GM18909 (cell line): ENCODE results near the gene MYH14.

Experiments used
- ATAC-seq: cut with Tn5 transposase; IDR thresholded peaks from one replicate; pipeline ENCODE4 v1.9.1; 2021; ENCODE audit warnings: mild to moderate bottlenecking; ENCODE audit not compliant: unreplicated experiment, poor library complexity

Gene MYH14

DNA sequence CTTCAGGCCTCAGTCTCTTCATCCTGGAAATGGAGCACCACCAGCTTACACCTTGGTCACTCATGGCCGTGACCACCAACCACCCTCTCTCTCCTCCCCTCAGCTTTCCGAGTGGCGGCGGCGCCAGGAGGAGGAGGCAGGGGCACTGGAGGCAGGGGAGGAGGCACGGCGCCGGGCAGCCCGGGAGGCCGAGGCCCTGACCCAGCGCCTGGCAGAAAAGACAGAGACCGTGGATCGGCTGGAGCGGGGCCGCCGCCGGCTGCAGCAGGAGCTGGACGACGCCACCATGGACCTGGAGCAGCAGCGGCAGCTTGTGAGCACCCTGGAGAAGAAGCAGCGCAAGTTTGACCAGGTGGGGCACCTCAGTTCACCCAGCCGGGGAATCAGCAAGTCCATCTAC, 78.1 kb downstream of the MYH14 start:
- no peak for ATAC-seq

DNA sequence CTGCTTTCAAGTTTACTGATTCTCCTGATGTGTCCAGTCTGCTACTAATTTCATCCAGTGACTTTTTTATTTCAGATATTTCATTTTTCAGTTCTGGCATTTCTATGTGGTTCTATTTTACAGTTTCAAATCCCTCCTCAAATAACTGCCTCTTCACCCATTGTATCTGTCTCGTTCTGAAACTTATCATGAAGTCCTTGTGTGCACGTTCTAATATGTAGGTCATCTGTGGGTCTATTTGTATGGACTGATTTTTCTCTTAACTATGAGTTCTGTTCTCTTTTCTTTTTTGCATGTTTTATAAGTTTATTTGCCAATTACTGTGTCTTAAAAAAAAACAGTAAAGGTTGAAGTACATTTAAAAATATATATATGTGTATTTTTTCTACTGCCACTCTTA, 82.4 kb downstream of the MYH14 start:
- ATAC-seq: no peak

GRCh38 chr19:50286443-50286842, 83.0 kb downstream of the MYH14 start:
- no peak for ATAC-seq

- ATAC-seq: no peak
These were observed 83.9 kb downstream of the MYH14 start for GRCh38 chr19:50287331-50287730.

DNA sequence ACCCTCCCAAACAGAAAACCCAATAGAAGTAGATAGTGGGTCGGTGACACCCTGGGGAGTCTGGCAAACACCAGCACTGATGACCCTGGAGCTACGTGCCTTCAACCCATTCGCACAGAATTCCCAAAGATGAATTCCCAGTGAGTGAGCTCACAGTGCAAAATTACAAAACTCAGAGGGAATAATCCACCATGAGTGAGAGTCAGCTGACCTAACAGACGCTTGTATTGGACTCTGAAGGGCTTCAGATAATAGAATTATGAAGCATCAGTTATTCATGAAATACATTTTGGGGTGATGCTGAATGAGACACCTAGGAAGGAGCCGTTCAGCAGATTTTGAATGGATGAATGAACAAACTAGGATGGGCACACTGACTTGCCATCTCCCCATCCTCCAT, 85.5 kb downstream of the MYH14 start:
- ATAC-seq: no peak

GRCh38 chr19:50290011-50290410, 86.6 kb downstream of the MYH14 start:
- no peak for ATAC-seq

DNA sequence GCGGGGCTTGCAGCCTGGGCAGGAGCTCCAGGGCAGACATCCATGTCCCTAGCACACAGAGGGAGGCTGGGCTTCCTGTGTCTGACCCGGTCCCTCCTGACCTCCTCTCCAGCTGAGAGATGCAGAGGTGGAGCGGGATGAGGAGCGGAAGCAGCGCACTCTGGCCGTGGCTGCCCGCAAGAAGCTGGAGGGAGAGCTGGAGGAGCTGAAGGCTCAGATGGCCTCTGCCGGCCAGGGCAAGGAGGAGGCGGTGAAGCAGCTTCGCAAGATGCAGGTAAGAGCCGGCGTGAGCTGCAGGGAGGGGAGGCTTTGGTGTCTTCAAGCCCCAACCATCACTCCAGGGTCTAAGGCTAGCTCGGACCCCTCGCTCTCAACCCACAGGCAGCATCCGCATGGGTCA, 87.4 kb downstream of the MYH14 start:
- ATAC-seq: no peak

- no peak for ATAC-seq
These were observed 88.9 kb downstream of the MYH14 start for GRCh38 chr19:50292216-50292827.

DNA sequence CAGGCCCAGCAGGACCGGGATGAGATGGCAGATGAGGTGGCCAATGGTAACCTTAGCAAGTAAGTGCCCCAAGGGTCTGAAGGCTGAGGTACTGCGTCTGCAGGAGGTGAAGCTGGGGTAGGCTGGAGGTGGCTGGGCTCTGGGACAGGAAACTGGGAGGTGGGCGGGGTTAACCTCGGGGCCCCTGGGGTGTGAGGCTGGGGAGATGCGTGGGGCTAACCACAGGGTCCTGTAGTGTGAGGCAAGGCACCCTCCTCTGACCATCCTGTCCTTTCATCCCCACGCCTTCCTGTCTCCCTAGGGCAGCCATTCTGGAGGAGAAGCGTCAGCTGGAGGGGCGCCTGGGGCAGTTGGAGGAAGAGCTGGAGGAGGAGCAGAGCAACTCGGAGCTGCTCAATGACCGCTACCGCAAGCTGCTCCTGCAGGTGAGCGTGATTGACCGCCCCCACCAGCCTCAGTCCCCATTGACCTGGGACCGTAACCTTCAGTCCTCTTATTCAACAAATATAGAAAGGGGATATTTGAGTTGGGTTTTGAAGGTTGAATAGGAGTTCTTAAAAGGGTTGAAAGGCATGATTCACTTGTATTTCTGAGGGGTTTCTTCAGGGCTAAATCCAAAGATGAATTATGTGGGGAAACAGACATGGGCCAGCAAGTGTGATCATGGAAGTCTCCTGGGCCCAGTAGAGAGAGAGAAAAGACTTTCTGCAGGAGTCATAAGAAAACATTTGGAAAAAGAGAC, 90.0 kb downstream of the MYH14 start:
- no peak for ATAC-seq

- no peak for ATAC-seq
These were observed 96.6 kb downstream of the MYH14 start for GRCh38 chr19:50300051-50300450.

DNA sequence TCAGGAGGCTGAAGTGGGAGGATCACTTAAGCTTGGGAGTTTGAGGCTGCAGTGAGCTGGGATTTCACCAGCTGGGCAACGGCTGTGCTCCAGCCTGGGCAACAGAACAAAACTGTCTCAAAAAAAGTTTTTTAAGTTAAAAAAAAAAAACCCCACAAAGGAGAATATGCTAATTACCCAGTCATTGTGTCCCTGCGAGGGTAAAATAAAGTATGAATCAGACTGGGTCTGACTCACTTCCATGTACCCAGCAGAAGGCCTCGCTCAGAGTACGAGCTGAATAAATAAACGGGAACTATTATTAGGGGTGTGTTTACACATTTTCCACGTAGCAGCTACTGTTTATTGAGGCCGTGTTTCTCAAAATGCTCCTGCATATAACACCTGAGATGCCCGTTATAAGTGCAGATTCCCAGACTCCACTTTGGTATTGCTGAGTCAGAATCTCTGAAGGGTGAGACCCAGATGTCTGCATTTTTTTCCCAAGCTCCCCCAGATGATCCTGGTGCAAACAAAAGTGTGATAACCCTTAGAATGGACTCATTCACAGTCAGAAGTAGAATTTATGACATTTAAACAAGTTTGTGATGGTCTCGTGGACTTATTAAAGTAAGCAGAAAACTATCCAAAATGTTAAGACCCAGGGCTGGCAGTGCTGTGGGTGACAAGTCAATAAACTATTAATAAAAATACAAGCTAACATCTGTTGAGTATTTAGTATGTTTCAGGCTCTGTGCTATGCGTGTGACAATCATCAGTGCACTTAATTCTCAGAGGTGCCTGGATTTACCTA, 97.6 kb downstream of the MYH14 start:
- ATAC-seq: no peak

DNA sequence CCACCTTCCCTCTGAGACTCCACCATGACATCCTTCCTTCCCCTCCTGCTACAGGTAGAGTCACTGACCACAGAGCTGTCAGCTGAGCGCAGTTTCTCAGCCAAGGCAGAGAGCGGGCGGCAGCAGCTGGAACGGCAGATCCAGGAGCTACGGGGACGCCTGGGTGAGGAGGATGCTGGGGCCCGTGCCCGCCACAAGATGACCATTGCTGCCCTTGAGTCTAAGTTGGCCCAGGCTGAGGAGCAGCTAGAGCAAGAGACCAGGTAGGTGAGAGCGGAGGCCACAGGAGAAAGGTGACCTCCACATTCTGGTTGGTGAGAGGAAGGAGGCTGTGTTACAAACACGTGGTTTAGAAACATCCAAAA, 98.2 kb downstream of the MYH14 start:
- no peak for ATAC-seq

GRCh38 chr19:50303558-50303957, 100.1 kb downstream of the MYH14 start:
- ATAC-seq: no peak

DNA sequence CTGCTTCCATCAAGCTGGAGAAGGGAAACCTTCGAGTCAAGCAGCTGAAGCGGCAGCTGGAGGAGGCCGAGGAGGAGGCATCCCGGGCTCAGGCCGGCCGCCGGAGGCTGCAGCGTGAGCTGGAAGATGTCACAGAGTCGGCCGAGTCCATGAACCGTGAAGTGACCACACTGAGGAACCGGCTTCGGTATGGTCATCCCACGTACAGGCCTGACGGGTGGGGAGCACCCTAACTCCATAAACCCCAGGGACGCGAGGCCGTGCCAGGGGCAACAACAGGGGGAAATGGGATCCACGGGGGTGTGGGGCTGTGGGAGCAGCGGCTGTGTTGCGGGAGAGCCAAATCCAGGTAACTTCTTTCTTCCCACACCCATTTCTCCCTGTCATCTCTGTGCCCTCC, 105.6 kb downstream of the MYH14 start:
- no peak for ATAC-seq

- no peak for ATAC-seq
These were observed 106.1 kb downstream of the MYH14 start for GRCh38 chr19:50309396-50310125.

GRCh38 chr19:50310759-50311465, 107.5 kb downstream of the MYH14 start:
- ATAC-seq: no peak

GRCh38 chr19:50311723-50312635, 108.6 kb downstream of the MYH14 start:
- no peak for ATAC-seq

- ATAC-seq: no peak
These were observed 109.8 kb downstream of the MYH14 start for GRCh38 chr19:50312967-50313811.
